Measurements from ENCODE around the gene RPTOR.
"Not testable (repeated sequence)": the region's sequence is repeated elsewhere in the genome, so short reads cannot be mapped to it uniquely, and the experiment has no call there.

Gene RPTOR

GRCh38 chr17:80512233-80512632 lies 32.4 kb upstream of the RPTOR start:
- DNase-seq (ENCODE audit: low read depth in 2 of 2) = no peak

- DNase-seq (ENCODE audit: low read depth in 2 of 2) = no peak
These were observed 31.4 kb upstream of the RPTOR start for GRCh38 chr17:80513201-80513600.

GRCh38 chr17:80513892-80514291 lies 30.7 kb upstream of the RPTOR start:
- no peak for DNase-seq (ENCODE audit: low read depth in 2 of 2)

GRCh38 chr17:80516171-80516932 lies 28.3 kb upstream of the RPTOR start:
- no peak for DNase-seq (ENCODE audit: low read depth in 2 of 2)

GRCh38 chr17:80517641-80518040 lies 27.0 kb upstream of the RPTOR start:
- DNase-seq (ENCODE audit: low read depth in 2 of 2) = no peak

GRCh38 chr17:80518392-80518791 lies 26.2 kb upstream of the RPTOR start:
- DNase-seq (ENCODE audit: low read depth in 2 of 2) = no peak

GRCh38 chr17:80519091-80519781 lies 25.4 kb upstream of the RPTOR start:
- no peak for DNase-seq (ENCODE audit: low read depth in 2 of 2)

- DNase-seq (ENCODE audit: low read depth in 2 of 2) = no peak
These were observed 23.7 kb upstream of the RPTOR start for GRCh38 chr17:80520810-80521455.

- no peak for DNase-seq (ENCODE audit: low read depth in 2 of 2)
These were observed 21.4 kb upstream of the RPTOR start for GRCh38 chr17:80523054-80523744.

GRCh38 chr17:80523956-80524712 lies 20.5 kb upstream of the RPTOR start:
- no peak for DNase-seq (ENCODE audit: low read depth in 2 of 2)

GRCh38 chr17:80526116-80526910 lies 18.3 kb upstream of the RPTOR start:
- DNase-seq (ENCODE audit: low read depth in 2 of 2) = no peak

- DNase-seq (ENCODE audit: low read depth in 2 of 2) = no peak
These were observed 17.5 kb upstream of the RPTOR start for GRCh38 chr17:80527016-80527645.

- DNase-seq (ENCODE audit: low read depth in 2 of 2) = no peak
These were observed 16.1 kb upstream of the RPTOR start for GRCh38 chr17:80528536-80528935.

GRCh38 chr17:80529104-80529903 lies 15.3 kb upstream of the RPTOR start:
- no peak for DNase-seq (ENCODE audit: low read depth in 2 of 2)

- DNase-seq (ENCODE audit: low read depth in 2 of 2) = no peak
These were observed 14.7 kb upstream of the RPTOR start for GRCh38 chr17:80529904-80530292.

- no peak for DNase-seq (ENCODE audit: low read depth in 2 of 2)
These were observed 13.2 kb upstream of the RPTOR start for GRCh38 chr17:80531400-80531799.

- DNase-seq (ENCODE audit: low read depth in 2 of 2) = not testable (repeated sequence)
These were observed 7.3 kb upstream of the RPTOR start for GRCh38 chr17:80537386-80537785.

- no peak for DNase-seq (ENCODE audit: low read depth in 2 of 2)
These were observed 6.2 kb upstream of the RPTOR start for GRCh38 chr17:80538484-80538883.

GRCh38 chr17:80539022-80539641 lies 5.5 kb upstream of the RPTOR start:
- no peak for DNase-seq (ENCODE audit: low read depth in 2 of 2)
